Effector memory CD4-positive, alpha-beta T cell (primary cell): Measurements from ENCODE around the gene RAD51B.
"Not testable (repeated sequence)": the region's sequence is repeated elsewhere in the genome, so short reads cannot be mapped to it uniquely, and the experiment has no call there.

Source experiments
- DNase-seq, 3 donors: peaks; one replicate each; pipeline ENCODE4 v3.0.0-alpha.2; 2020
- H3K27ac ChIP-seq: 2 replicates; pipeline ENCODE4 v1.7.0; 2013; ENCODE audit warnings: mild to moderate bottlenecking, low read length, moderate library complexity; ENCODE audit not compliant: insufficient read depth, poor library complexity, severe bottlenecking
- H3K27me3 ChIP-seq: replicated peaks from 2 replicates; pipeline ENCODE4 v1.7.0; 2013; ENCODE audit warnings: mild to moderate bottlenecking, low read length; ENCODE audit not compliant: insufficient read depth, control insufficient read depth, poor library complexity, severe bottlenecking
- H3K36me3 ChIP-seq: 2 replicates; pipeline ENCODE4 v1.7.0; 2013; ENCODE audit warnings: mild to moderate bottlenecking, low read length, moderate library complexity; ENCODE audit not compliant: control insufficient read depth, insufficient read depth
- H3K4me1 ChIP-seq: 2 replicates; pipeline ENCODE4 v1.7.0; 2013; ENCODE audit warnings: low read length, mild to moderate bottlenecking; ENCODE audit not compliant: control insufficient read depth, insufficient read depth, poor library complexity, severe bottlenecking
- H3K4me3 ChIP-seq: 2 replicates; pipeline ENCODE4 v1.7.0; 2013; ENCODE audit warnings: low read length, low read depth, mild to moderate bottlenecking; ENCODE audit not compliant: insufficient read depth, poor library complexity, severe bottlenecking
- H3K9me3 ChIP-seq: 2 replicates; pipeline ENCODE4 v1.7.0; 2013; ENCODE audit warnings: mild to moderate bottlenecking, low read length, moderate library complexity; ENCODE audit not compliant: control insufficient read depth

RAD51B gene

DNA sequence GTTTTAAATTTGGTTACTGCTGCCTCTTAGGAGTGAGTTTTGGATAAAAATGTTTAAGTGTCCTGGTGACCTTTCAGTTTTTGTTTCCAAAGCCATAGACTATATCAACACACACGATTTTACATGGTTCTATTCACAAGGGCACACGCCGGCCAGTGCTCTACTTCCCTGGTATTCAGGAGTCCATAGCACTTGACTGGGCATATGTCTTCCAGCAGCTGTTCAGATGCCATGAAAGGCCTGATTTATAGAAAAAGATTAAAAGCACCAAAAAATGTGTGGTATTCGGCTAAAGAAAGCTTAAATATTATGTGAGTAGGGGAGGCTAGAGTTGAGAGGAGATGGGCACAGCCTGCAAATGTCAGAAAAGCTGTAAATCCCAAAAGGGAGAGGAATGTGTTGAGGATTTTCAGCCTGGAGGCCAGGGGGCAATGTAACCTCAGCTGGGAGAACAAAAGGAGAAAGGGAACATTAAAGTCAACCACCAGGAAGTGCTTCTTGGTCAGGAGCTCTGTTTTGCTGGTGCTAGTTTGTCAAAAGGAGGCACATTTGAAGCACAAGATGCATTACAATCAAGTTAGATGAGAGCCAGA lies 478.4 kb downstream of the RAD51B start:
- Histone ChIP-seq H3K36me3 (no peaks in the 10 kb centered on the region), H3K27ac (no peak overlapping the region), H3K4me3 (no peak overlapping the region), H3K4me1 (peaks cover 7% of the 10 kb centered on the region), H3K27me3 (no peaks in the 10 kb centered on the region), H3K9me3 (no peaks in the 10 kb centered on the region)
- DNase-seq: no peak

DNA sequence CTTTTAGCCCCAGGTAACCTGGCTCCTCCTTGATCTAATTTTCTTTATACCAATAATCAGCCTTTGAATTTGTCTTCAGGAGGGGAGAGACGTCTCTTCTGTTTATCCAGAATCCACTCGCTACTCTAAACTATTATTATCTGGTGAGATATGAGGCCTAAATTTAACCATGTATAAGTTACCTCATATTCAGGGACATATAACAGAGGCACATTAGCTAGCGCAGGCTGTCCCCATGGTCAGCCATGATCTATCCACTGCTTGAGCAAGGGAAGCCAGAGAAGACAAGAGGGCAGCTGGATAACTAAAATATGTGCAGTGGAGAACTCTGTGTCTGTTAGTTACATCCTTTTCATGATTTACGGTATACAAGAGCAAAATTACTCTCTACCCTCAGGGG lies 481.0 kb downstream of the RAD51B start:
- Histone ChIP-seq H3K4me1 (no peaks in the 10 kb centered on the region), H3K36me3 (no peaks in the 10 kb centered on the region), H3K27ac (no peak overlapping the region), H3K4me3 (no peak overlapping the region), H3K27me3 (no peaks in the 10 kb centered on the region), H3K9me3 (no peaks in the 10 kb centered on the region)
- no peak for DNase-seq

DNA sequence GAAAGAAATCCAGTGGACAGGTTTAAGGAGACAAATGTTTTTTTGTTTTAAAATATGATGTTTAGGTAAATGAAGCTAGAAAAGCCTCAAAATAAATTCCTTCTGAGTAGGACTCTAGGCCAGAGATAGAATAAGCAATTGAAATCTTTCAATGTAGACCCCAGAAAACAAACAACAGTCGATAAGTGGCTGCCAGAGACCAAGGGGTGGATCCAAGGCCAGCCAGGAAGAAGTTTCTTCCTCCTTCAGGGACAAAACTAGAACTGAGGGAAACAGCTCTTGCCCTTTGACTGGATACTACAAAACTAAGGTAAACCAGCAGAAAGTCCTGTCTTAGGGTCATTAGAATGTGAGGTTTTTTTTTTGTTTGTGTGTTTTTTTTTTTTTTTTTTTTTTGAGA lies 481.6 kb downstream of the RAD51B start:
- no peak overlapping the region for H3K4me3 ChIP-seq
- DNase-seq: no peak
- H3K27ac ChIP-seq: no peak overlapping the region
- no peaks in the 10 kb centered on the region for H3K27me3 ChIP-seq
- H3K9me3 ChIP-seq: no peaks in the 10 kb centered on the region
- H3K36me3 ChIP-seq: no peaks in the 10 kb centered on the region
- no peaks in the 10 kb centered on the region for H3K4me1 ChIP-seq

DNA sequence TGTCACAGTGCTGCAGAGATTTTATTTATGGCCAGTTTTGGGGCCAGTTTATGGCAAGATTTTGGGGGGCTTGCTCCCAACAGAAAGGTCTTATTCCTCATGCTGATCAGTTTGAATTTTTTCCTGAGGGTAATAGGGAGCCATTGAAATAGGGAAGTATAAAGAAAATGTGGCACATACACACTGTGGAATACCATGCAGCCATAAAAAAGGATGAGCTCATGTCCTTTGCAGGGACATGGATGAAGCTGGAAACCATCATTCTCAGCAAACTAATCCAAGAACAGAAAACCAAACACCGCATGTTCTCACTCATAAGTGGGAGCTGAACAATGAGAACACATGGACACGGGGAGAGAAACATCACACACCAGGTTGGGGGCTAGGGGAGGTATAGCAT lies 483.4 kb downstream of the RAD51B start:
- H3K4me1 ChIP-seq, H3K27ac ChIP-seq, DNase-seq, H3K27me3 ChIP-seq, H3K36me3 ChIP-seq, H3K9me3 ChIP-seq, H3K4me3 ChIP-seq: not testable (repeated sequence)

DNA sequence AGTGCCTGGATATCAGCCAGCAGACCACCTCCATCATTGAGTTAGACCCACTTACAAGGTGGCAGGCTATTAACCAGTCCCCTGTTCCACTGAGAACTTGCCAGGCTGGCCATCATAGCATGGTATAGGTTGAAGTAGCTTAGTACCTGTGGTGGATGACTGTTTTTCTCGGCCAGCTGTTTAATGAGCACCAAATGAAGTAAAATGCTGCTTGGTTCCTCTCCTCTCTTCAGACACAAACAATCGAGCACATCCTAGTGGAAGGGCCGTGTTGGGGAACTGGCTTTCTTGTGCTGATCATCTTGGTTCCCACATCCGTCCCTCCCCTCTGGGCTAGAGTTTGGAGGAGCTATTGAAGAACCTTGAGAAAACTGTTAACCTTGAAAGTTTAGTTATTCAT lies 486.2 kb downstream of the RAD51B start:
- no peak for DNase-seq
- H3K4me3 ChIP-seq: no peak overlapping the region
- H3K9me3 ChIP-seq: no peaks in the 10 kb centered on the region
- no peaks in the 10 kb centered on the region for H3K4me1 ChIP-seq
- no peaks in the 10 kb centered on the region for H3K27me3 ChIP-seq
- no peak overlapping the region for H3K27ac ChIP-seq
- H3K36me3 ChIP-seq: no peaks in the 10 kb centered on the region

DNA sequence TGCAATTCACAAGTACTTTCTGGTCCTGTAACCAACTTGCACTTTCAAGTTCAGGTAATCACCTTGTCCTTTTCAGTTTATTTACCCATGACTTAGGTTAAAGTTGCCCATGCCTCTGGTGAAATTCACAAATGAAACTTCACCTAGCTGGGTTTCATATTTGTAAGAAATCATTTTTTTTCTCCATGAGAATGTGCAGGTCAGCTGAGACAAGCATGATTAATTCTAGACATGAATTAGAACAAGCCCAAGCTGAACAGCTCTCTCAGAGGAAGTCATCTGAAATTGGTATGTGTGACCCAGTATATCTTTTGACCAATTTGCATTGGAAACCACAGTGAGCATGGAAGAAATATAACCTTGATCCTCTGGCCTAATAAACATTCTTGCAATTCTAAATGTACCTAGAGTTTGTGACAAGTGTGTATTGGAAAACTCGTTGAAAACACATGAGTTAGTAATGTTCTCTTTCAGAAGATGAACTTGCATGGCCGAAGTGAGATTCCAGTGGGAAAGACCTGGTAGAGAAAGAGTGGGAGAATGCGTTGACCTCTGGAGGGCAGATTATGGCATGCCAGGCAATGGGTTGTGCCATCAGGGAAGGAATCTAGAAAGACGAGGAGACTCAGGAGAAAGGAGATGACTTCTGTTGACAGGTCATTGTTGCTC lies 486.8 kb downstream of the RAD51B start:
- H3K9me3 ChIP-seq: no peaks in the 10 kb centered on the region
- H3K4me3 ChIP-seq: no peak overlapping the region
- DNase-seq: no peak
- no peaks in the 10 kb centered on the region for H3K4me1 ChIP-seq
- no peaks in the 10 kb centered on the region for H3K36me3 ChIP-seq
- H3K27me3 ChIP-seq: no peaks in the 10 kb centered on the region
- no peak overlapping the region for H3K27ac ChIP-seq

DNA sequence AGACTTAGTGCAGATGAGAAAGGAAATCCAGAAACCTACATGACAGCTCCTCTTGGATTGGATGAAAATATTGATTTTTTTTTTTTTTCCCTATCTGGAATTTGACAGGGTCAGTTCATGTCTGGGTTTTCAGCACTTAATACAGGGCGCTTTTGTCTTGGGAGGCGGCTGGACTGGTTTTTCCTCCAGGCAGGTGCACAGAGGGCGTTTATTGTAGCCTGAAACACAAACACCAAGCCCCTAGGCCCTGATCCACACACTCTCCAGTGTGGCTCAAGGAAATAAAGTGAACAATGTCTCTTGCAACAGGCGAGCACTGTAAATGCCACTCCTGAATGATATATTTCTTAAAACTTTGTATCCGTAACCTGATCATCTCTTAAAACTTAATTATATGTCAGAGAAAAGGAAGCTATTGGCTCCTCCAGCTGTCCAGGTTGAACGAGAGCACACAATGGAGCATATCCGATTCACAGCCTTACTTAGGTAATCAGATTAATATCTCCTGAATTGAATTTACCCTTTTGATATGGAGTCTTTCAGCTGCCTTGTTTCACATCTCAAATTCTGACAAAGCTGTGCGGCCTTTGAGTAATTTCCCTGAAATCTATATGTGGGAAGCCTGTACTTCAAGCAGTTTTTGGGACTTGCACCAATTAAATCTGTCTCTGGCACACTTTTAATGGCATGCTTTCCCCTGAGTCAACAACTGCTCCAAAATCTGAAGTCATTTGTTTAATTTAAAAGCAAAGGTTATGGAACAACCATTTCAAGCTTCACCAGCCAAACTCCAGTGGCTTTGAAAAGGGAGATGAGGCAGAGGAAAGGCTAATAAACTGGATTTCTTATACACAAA lies 487.6 kb downstream of the RAD51B start:
- no peaks in the 10 kb centered on the region for H3K36me3 ChIP-seq
- H3K4me3 ChIP-seq: no peak overlapping the region
- no peaks in the 10 kb centered on the region for H3K4me1 ChIP-seq
- no peak for DNase-seq
- H3K27me3 ChIP-seq: no peaks in the 10 kb centered on the region
- H3K9me3 ChIP-seq: no peaks in the 10 kb centered on the region
- H3K27ac ChIP-seq: no peak overlapping the region

DNA sequence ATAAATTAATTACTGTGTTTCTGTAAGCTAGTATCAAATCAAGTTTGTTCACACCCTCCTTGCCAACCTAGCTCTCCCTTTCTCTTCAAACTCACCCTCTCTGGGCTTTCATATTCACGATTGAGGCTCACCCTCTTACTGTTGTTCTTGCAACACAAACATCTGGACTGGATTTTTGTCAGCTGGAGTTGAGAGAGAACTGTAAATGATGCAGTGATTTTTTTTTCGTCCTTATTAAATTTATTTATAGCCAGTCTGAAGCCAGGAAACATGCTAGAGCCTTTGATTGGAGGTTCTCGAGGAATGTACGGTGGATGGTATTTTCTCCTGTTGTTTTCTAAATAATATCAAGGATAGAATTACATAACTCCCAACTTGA lies 488.2 kb downstream of the RAD51B start:
- Histone ChIP-seq H3K4me1 (no peaks in the 10 kb centered on the region), H3K36me3 (no peaks in the 10 kb centered on the region), H3K4me3 (no peak overlapping the region), H3K9me3 (no peaks in the 10 kb centered on the region), H3K27ac (no peak overlapping the region), H3K27me3 (no peaks in the 10 kb centered on the region)
- DNase-seq: no peak

DNA sequence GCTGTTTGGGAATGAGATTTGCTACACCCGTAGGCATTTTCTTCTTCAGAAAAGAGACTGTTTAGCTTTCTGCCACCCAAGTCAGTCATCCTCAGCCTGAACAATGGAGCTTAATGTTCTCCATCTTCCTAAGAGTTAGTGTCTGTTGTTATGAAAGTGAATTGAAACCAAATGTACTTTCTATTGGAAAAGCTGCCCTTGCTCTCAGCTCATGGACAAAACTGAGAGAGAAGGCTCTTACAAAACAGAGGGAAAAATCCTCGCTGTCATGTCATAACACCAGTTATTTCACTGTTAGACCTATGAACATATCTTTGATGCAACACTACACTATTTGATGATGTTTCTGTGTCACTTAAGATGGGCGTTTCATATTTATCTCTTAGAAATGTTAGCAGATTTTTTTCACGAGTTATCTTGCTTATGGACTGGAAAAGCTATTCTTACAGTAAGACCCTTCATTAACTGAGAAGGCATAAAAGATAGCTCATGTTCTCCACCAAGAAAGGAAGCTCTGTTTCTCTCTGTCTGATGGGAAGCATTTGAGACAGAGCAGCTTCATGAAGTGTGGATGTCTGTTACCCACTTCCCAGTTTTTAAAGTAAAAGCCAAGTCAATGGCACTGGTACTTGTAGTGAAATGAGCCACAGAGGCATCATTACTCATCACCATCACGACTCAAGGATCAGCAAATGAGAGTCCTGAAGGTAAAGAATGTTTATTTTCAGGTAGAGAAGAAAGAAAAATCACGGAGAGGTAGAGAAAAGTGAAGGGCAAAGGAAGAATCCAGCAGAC lies 489.3 kb downstream of the RAD51B start:
- no peaks in the 10 kb centered on the region for H3K36me3 ChIP-seq
- H3K4me1 ChIP-seq: no peaks in the 10 kb centered on the region
- no peak for DNase-seq
- H3K9me3 ChIP-seq: no peaks in the 10 kb centered on the region
- no peak overlapping the region for H3K4me3 ChIP-seq
- no peaks in the 10 kb centered on the region for H3K27me3 ChIP-seq
- no peak overlapping the region for H3K27ac ChIP-seq
